SKM-1 treated with dmso at 0.1 percent for 144 hours (cell line): ENCODE results near the gene ARID1A.

Source experiments
- DNase-seq: peaks from one replicate; lab custom pipeline; 2025; ENCODE audit not compliant: unreplicated experiment; lab: John Stamatoyannopoulos, UW

The ARID1A gene

DNA sequence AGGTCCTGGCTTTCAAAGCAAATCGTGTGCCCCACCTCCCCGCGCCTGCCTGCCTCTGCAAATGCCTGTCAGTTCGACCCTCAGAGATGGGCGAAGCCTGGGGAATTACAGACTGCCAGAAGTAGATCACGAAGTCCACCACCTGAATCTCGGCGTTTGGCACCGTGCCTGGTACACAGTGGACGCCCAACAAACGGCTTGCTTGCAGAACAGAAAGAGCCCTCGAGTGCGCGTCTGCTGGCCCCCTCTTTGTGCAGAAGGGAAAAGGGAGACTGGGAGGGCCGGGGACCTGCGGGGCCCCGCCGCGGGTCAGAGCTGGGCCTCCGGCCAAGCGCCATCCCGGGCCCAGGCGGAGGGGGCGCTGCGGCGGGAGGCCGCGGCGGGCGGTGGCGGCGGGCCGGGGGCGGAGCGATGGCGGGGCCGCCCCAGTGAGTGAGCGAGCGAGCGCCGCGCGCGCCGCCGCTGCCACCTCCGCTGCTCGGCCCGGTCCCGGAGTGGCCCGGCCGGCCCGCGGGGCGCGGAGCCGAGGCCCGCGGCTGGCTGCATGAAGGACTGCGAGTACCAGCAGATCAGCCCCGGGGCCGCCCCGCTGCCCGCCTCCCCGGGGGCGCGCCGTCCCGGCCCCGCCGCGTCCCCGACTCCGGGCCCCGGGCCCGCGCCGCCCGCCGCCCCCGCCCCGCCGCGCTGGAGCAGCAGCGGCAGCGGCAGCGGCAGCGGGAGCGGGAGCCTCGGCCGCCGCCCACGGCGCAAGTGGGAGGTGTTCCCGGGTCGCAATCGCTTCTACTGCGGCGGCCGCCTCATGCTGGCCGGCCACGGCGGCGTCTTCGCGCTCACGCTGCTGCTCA, 130.7 kb downstream of the ARID1A start, which contains the start of gene ZDHHC18:
Gene ZDHHC18, plus strand, starts transcription at position 428 of the 845 bp plus-strand sequence. Its CDS starts 117 bp downstream, at position 545.
- peak; percentile 65 for DNase-seq

DNA sequence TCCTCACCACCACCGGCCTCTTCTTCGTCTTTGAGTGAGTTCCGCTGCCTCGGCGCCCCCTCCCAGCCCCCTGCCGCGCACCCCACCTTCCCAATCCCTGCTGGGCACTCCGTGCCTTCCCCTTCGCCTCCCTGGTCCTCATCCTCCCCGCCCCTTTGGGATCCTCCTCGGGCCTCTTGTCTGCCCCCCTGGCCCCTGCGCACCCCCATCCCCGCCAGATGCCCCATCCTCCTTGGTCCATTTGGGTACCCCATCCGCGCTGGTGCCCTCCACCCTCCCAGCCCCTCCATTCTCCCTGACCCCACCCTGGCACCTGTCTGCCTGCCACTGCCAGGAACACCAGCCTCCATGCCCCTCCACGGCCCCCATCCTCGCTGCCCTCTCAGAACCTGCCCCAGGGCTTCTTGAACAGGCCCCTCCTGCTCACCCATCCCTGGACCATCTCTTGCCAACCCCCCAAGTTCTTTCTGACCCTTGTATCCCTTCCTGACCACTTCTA, 131.3 kb downstream of the ARID1A start:
- no peak for DNase-seq

DNA sequence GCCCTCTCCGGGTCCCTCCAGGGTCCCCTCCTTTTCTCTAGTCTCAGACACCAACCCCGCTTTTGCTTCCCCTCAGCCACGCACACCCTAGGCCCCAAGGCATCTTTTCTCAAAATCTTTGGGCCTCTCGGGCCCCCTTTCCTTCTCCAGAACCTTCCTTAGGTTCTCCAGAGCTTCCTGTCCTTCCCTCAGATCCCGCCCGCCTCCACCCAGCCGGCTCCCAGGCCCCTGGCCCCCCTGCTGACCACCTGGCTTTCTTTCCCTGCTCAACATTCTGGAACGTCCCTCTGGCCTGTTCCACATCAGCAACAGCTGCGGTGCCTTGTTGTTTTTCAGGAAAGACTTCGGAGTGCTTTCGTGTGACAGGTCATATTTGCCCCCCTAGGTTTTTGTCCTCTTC, 131.8 kb downstream of the ARID1A start:
- DNase-seq = no peak

DNA sequence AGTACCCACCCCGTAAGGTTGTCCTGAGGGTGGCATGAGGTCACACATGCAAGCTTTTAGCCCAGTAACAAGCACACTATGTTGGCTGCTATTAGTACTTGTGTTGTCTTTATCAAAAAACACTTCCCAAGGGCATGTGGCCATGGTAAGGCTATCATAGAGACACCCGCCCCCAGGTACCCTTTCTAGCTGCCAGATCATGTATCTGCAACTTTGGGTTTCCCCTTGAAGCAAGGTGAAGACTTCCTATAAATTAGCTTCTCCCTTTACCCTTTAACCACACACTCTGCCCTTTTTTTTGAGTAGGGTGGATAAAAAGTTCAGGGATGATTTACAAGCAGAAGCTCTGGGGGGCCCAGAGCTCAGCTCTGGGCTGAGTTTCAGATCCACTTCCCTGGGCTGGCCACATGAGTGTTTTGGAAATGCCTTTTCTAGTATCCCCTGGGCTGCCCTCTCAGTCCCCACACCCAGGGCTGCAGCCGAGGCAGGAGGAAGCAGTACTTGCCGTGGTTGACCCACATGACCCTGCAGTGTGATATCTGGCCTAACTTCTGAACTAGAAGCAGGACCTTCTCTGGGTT, 132.7 kb downstream of the ARID1A start:
- DNase-seq = peak; percentile 62

DNA sequence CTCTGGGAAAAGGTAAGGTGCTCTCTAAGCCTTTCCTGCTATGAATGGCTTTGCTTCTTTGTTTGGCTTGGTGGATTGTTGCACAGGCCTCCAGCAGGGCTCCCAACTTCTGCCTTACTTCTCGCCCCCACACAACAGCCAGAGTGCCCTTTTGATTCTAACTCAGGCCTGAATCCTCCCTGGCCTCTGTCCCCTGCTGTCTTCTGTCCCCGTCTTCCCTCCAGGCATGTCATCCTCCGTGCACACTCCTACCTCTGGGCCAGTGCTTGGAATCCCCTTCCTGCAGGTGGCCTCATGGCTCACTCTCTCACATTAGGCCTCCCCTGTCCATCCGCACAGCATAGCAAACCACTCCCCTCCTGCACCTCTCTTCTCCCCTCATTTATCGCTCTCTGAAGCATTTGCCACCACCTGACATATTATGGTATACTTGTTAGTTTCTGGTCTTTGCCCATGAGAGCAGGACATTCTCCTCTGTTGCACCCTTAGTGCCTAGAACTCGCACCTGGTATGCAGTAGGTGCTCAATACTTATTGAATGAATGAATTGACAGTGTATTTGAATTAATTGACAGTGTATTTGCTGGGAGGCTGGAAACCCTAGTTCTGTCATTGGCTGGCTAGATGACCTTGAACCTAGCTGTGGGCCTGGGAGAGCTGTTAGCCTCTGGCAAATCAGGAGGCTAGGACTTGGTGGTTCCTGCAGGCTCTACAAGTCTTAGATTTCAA, 133.5 kb downstream of the ARID1A start:
- DNase-seq = no peak

DNA sequence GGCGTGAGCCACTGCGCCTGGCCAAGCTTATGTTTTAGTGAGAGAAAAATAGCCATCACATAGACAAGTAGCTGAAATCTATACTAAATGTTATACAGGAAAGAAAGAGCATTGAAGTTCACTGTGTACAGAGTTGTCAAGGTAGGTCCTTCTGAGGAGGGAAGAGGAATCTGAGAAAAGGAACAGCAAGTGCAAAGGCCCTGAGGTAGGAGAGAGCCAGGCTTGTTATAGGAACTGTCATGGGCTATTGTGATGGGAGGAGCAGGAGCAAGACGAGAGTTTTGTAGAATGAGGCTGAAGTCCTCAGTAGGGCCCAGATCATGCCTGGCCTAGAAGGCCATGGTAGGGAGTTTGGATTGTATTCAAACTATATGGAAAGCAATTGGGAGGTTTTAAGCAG, 135.2 kb downstream of the ARID1A start:
- DNase-seq = no peak
